Smooth muscle cell (in vitro differentiated cells): Measurements from ENCODE around the gene FAM171A1. TPM values are rescaled to one million over a fixed set of nuclear protein-coding genes. Genes with fewer than 3 reads are reported as not detected.

Source experiments
- DNase-seq: peaks from one replicate; lab custom pipeline; 2025; ENCODE audit not compliant: unreplicated experiment; lab: John Stamatoyannopoulos, UW
- H2AFZ ChIP-seq: fragments of 200-600 bp; sonication (generic); 2 replicates; pipeline ENCODE4 v1.6.0; 2016; ENCODE audit warnings: antibody characterized with exemption, low read depth, mild to moderate bottlenecking
- H3F3A ChIP-seq: fragments of 200-600 bp; sonication (generic); 2 replicates; pipeline ENCODE4 v1.6.0; 2017; ENCODE audit warnings: antibody characterized with exemption, low read depth
- H3K27ac ChIP-seq: fragments of 200-600 bp; sonication (generic); 2 replicates; pipeline ENCODE4 v1.5.1; 2016; ENCODE audit warnings: low read depth, mild to moderate bottlenecking
- H3K27me3 ChIP-seq: fragments of 200-600 bp; sonication (generic); 2 replicates; pipeline ENCODE4 v1.6.1; 2016; ENCODE audit warnings: low read depth, mild to moderate bottlenecking
- H3K36me3 ChIP-seq: fragments of 200-600 bp; sonication (generic); 2 replicates; pipeline ENCODE4 v1.5.1; 2016; ENCODE audit warnings: low read depth
- H3K4me1 ChIP-seq: fragments of 200-600 bp; sonication (generic); 2 replicates; pipeline ENCODE4 v1.5.1; 2016; ENCODE audit warnings: low read depth
- H3K4me2 ChIP-seq: fragments of 200-600 bp; sonication (generic); 2 replicates; pipeline ENCODE4 v1.6.0; 2016; ENCODE audit warnings: mild to moderate bottlenecking
- H3K4me3 ChIP-seq: fragments of 200-600 bp; sonication (generic); 2 replicates; pipeline ENCODE4 v1.5.1; 2016; ENCODE audit warnings: mild to moderate bottlenecking
- H3K79me2 ChIP-seq: fragments of 200-600 bp; sonication (generic); 2 replicates; pipeline ENCODE4 v1.6.0; 2016; ENCODE audit warnings: low read depth, mild to moderate bottlenecking
- H3K9ac ChIP-seq: fragments of 200-600 bp; sonication (generic); 2 replicates; pipeline ENCODE4 v1.6.0; 2016; ENCODE audit warnings: low read depth
- H3K9me3 ChIP-seq: fragments of 200-600 bp; sonication (generic); replicated peaks from 2 replicates; pipeline ENCODE4 v1.5.1; 2016; ENCODE audit warnings: low read depth
- H4K20me1 ChIP-seq: fragments of 200-600 bp; sonication (generic); 2 replicates; pipeline ENCODE4 v1.6.0; 2016; ENCODE audit warnings: low read depth
- CTCF ChIP-seq: fragments of 200-600 bp; sonication (generic); IDR thresholded peaks from 2 replicates; pipeline ENCODE4 v1.5.1; 2017; ENCODE audit warnings: borderline replicate concordance, mild to moderate bottlenecking, antibody characterized with exemption; ENCODE audit not compliant: insufficient read depth, poor library complexity, severe bottlenecking
- WGBS: methylation state at CpG from one replicate; pipeline ENCODE4 v1.1.7; 2016; ENCODE audit warnings: low lambda C conversion rate; 5-methylcytosine and 5-hydroxymethylcytosine counted together
- polyA plus RNA-seq: library from polyadenylated mRNA; unstranded; fragments of >200 nt; fragmentation: Nextera tagmentation; extraction: Ambion mirVana; gene quantifications from 2 replicates; pipeline ENCODE4 v1.2.1, GENCODE V29; 2016
- total RNA-seq: library from RNA; depleted of rRNA; stranded (reverse); fragments of >200 nt; gene quantifications from 2 replicates; pipeline ENCODE4 v1.2.3, GENCODE V29; 2014

The FAM171A1 gene
- total and polyA plus RNA-seq, 2 experiments from 2014 or later, result 25.5 to 37.2 TPM

GRCh38 chr10:15361131-15361530, 10.0 kb downstream of the FAM171A1 start:
- no peak for TF ChIP-seq CTCF
- 92% methylated on average over 3 of the region's 3 CpGs for WGBS
- H2AFZ ChIP-seq, result no peak overlapping the region
- H3K4me2 ChIP-seq, result no peak overlapping the region
- no peaks in the 10 kb centered on the region for H3F3A ChIP-seq
- no peaks in the 10 kb centered on the region for H3K36me3 ChIP-seq
- H3K9me3 ChIP-seq, result no peaks in the 10 kb centered on the region
- no peaks in the 10 kb centered on the region for H3K27me3 ChIP-seq
- peaks cover 97% of the 10 kb centered on the region for H4K20me1 ChIP-seq
- H3K9ac ChIP-seq, result no peak overlapping the region
- no peak for DNase-seq
- H3K27ac ChIP-seq, result no peak overlapping the region
- peaks cover 88% of the 10 kb centered on the region for H3K79me2 ChIP-seq
- no peak overlapping the region for H3K4me3 ChIP-seq
- H3K4me1 ChIP-seq, result peaks cover 4% of the 10 kb centered on the region

- Histone ChIP-seq H3K4me2 (no peak overlapping the region), H3F3A (no peaks in the 10 kb centered on the region), H3K4me3 (no peak overlapping the region), H2AFZ (no peak overlapping the region), H3K9me3 (no peaks in the 10 kb centered on the region), H3K79me2 (peaks cover 86% of the 10 kb centered on the region), H3K27ac (no peak overlapping the region), H3K9ac (no peak overlapping the region), H3K27me3 (no peaks in the 10 kb centered on the region), H4K20me1 (peaks cover 95% of the 10 kb centered on the region), H3K4me1 (peaks cover 4% of the 10 kb centered on the region), H3K36me3 (no peaks in the 10 kb centered on the region)
- DNase-seq, result no peak
- TF ChIP-seq CTCF, result no peak
- 96% methylated on average over 4 of the region's 4 CpGs for WGBS
Measured at GRCh38 chr10:15360566-15360965, 10.5 kb downstream of the FAM171A1 start.

GRCh38 chr10:15353471-15354017, 17.5 kb downstream of the FAM171A1 start:
- no peak for TF ChIP-seq CTCF
- Histone ChIP-seq H3K27me3 (no peaks in the 10 kb centered on the region), H3K79me2 (peaks cover 71% of the 10 kb centered on the region), H3K4me3 (no peak overlapping the region), H4K20me1 (peaks cover 93% of the 10 kb centered on the region), H3K9me3 (no peaks in the 10 kb centered on the region), H3F3A (no peaks in the 10 kb centered on the region), H2AFZ (no peak overlapping the region), H3K27ac (no peak overlapping the region), H3K9ac (no peak overlapping the region), H3K36me3 (no peaks in the 10 kb centered on the region), H3K4me2 (no peak overlapping the region), H3K4me1 (no peaks in the 10 kb centered on the region)
- WGBS, result 89% methylated on average over 8 of the region's 8 CpGs
- DNase-seq, result no peak

- no peak overlapping the region for H3K27ac ChIP-seq
- H3K9ac ChIP-seq, result no peak overlapping the region
- H3K4me1 ChIP-seq, result no peaks in the 10 kb centered on the region
- no peaks in the 10 kb centered on the region for H3F3A ChIP-seq
- H3K79me2 ChIP-seq, result peaks cover 69% of the 10 kb centered on the region
- no peak for DNase-seq
- no peak overlapping the region for H3K4me2 ChIP-seq
- no peaks in the 10 kb centered on the region for H3K9me3 ChIP-seq
- no peaks in the 10 kb centered on the region for H3K36me3 ChIP-seq
- no peak overlapping the region for H2AFZ ChIP-seq
- H3K4me3 ChIP-seq, result no peak overlapping the region
- TF ChIP-seq CTCF, result no peak
- H4K20me1 ChIP-seq, result peaks cover 93% of the 10 kb centered on the region
- WGBS, result 93% methylated on average over 7 of the region's 7 CpGs
- H3K27me3 ChIP-seq, result no peaks in the 10 kb centered on the region
Measured at GRCh38 chr10:15352836-15353235, 18.3 kb downstream of the FAM171A1 start.
